Measurements from ENCODE around the gene PCTP.

The PCTP gene

DNA sequence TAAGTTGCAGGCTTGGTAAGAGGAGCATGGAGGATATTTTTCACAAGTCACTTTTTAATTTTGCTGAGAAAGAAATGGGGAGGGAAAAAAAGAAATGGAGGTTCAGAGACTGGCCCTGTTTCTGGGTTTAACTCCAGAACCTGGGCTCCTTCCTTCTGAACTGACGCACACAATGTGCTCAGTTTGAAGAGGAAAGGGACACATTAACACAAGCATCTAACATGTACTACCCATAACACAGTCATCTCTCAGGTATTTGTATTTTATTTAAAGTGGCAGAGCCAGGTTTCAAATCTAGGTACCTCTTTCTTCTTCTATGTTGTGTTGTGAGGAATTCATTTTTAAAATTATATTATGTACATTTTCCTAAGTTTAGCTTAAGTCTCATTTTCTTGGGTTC is 22.9 kb upstream of the PCTP start:
- no peak for DNase-seq

DNA sequence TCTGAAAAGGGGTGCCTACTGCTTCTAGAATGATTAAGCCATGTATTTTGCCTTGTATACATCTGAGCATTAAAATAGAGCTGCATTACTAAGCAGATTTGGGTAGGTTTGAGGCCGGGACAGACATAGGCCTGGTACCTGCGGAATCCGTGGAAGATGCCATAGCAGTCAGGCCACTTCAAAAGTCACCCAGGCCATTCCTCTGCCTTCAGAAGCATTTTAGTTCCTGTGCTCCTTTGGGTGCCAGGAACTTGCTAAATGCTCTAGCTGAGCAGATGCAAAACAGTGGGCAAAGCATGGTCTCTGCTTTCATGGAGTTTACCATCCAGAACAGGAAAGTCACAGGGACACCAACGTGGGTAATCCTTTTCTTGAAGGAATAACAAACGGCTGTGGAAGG is 22.5 kb upstream of the PCTP start:
- DNase-seq = no peak

DNA sequence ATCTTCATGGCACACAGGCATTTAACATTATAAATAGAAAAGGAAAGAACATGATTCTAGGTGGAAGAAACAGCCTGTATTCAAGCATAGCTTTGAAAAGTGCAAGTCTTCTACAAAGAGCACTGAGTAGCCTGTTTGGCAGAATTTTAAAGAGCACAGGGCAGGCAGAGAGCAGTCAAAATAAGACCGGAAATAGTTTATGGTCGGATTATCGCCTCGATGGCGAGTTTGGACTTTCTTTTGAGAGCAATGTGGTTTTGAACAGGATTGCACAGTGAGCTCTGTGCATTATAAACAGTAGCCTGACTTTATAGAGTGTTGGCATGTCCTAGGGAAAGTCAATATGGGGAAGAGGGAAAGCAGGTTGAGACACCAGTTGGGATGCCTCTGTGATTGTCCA is 22.0 kb upstream of the PCTP start:
- no peak for DNase-seq

DNA sequence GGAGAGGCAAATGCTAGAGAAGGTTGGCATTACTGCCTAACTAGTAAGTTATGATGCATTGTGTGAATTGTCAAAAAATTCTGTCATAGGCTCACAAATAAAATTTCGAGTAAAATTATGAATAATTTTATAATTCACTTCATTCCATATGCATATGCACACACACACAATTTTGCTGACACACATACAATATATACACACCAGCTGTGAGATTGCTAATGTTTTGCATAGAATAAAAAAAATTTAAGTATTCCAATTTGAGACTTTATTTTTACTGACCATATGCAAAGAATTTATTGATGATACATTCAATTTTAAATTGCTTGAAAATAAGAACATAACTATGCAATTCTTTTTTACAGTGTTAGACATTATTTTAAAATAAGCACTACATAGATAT is 21.4 kb upstream of the PCTP start:
- DNase-seq = no peak

DNA sequence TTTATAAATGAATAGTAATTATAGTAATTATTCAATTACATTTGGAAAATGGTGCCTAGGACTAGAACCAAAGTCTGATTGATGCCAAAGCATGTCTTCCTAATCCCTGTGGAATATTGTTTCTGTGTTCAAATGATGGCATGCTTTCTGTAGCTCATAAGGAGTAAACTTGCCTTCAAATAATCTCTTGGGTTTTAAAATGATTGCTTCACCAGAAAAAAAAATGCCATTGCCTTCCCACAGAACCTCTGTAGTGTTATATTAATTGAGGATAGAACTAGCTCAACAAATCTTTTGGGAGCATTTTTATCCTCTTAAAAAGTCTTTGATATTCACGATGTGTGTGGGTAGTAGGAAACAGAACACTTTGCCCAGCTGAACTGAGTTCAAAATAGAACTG is 20.5 kb upstream of the PCTP start:
- no peak for DNase-seq

DNA sequence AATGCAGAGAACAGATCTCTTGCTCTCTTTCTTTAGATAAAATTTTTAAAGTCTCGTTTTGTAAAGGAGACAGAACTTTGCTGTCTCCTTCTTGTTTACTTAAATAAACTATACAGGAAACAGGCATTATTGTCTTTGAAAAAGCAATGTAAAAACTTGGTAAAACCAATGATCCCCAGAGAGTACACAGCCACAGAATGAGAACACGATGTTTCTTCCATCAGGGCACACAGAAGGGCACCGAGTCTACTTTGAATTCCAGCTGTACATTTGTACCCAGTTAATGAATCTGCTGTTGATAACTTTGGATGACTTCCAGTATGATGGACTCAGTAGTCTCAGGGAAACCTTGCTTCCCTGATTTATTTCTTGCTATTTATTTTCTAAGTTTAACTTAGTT is 20.0 kb upstream of the PCTP start:
- no peak for DNase-seq

DNA sequence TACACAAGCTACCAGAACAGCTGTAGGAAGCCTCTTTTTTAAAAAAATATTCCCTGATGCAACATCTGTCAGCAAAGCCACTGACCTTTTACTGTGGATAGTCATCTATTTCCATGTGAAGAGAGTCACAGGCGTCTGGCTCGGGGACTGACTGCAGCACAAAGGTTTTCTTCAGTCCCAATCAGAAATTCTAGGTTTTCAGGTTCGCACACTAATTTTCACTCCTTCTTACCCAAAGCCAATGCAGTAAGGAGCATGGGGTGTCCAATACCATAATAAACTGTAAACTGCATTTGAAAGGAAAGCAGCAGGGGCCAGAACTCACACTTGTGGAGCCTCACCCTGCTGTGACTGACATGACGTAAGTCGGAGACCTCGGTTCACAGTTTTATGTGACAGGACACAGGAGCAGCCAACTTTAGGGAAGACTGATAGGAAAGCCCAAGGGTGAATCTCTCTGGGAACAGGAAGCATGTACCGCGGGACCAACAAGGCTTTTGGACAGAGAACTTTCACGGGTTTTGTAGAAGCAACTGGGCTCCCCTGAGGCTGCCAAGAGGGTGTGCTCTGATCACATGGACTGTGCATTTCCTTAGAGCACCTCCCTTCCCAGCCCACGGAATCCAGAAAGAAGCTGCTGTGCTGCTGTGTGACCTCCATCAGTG is 19.1 kb upstream of the PCTP start:
- DNase-seq = no peak

DNA sequence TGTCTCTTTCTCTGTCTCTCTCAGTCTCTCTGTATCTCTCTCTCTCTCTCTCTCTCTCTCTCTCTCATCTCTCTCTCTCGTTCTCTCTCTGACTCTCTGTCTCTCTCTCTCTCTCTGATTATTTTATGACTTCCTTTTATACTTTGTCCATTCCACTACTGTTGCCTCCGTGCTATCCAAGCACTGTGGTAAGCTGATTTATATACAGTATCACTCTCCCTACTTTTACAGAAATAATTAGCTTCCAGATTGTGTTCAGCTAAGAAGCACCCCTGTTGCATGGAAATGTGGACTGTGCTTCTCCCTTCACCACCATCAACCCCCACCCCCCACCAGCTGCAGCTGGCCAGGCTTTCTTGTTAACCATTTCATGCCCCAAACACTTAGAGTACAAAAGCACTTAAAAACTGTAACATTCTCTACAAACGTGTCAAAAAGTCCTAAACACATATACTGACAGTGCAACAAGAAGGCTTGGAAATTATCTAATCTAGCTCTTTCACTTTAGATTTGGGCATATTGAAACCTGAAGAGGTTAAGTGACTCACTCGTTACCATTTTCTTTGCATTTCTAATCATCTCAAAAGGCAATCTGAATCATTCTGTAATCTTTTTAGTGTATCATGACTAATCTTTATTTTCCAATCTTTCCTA is 16.6 kb upstream of the PCTP start:
- no peak for DNase-seq

DNA sequence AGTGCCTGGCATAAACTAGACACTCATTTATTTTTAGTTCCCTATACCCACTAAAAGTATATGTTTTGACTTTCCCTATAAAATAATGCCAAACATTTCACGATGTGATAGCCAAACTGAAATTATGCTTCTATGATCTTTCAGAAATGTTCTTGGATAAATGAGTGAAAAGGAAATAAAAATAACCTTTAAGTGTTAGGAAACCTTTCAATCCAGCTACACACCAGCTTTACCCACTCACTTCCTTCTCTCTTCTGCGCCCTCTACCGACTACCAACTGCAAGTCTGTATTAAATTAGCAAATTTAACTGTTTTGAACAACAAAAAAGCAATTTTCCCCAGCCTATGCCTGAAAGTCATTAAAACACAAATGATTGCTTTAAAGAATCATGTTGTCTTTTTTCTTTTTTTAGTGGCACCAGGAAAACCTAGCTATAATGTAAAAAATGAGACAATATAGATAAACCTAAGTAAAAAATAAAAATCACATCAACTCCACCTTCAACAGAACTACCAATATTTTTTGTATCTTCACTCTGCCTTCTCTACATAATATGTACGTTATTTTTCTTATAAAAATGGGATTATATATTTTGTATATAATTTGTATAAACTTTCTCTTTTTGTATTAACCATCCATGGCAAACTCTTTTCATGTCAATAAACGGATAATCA is 15.0 kb upstream of the PCTP start:
- peak; percentile 3 for DNase-seq

DNA sequence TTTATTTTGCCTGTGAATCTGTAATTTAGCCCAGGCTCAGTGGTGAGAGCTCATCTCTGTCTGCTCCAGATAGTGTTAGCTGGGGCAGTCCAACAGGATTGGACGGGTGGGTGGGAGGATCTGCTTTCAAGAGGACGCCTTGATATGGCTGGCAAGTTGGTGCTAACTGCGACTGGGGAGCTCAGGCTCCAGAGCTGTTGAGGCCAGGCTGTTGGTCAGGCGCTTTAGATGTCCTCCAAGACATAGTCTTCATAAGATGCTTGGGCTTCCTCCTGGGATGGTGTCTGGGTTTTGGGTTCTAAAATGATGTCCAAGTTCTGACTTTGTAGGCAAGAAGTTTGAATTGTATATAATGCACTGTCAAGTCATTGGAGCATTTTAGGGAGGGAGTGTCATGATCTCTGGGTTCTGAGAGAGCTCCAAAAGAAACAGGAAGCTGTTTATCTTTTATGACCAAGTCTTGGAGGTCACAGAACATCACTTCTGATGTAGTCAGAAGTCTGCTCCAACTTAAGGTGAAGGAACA is 12.8 kb upstream of the PCTP start:
- no peak for DNase-seq

DNA sequence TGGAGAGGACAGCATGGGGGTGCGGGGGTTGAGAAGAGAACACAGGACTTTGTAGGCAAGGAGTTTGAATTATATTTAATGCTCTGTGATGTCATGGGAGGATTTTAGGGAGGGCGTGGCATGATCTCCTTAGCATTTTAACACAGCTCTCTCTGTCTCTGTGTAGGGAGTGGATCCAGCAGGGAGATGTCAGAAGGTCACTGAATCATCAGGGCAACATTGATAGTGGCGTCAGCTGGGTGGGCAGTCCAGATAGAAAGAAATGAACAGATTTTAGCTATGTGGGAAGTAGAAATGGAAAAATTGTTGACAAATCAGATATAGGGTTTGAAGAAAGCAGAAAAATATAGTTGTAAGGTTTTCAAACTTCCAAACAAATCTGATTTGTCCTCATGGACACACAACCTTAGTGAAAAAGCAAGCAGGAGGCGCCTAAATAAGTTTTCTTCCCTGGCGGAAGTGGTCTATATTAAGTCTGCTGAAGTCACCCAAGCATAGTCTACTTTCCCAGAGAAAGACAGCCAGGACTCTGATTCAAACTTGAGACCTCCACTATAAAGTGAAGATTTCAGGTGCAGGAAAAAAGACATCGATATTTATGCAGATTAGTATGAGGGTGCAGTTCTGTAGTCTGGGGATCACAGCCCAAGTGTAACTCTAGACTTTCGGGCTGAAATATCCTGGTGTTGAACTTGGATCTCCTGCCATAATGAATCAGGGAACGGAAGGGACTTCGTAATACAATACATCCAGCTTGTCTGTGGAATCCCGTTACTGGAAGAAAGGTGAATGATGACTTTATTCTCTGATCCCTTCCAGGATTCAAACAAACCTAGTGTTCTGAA is 10.1 kb upstream of the PCTP start:
- no peak for DNase-seq

DNA sequence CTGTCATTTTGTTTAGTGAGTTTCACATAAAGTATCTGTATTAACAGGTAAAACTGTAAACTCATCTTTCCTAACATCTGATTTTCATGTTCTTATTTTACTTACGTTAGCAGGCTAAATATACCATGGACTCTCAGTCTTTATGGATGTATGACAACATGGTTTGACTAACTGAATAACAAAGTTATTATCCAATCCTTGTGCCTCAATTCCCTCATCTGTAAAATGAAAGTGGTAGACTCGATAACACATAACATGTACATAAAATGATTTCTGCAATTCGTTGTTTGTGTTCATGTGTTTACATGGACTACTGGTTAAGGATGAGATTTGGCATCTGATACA is 9.5 kb upstream of the PCTP start:
- DNase-seq = no peak

DNA sequence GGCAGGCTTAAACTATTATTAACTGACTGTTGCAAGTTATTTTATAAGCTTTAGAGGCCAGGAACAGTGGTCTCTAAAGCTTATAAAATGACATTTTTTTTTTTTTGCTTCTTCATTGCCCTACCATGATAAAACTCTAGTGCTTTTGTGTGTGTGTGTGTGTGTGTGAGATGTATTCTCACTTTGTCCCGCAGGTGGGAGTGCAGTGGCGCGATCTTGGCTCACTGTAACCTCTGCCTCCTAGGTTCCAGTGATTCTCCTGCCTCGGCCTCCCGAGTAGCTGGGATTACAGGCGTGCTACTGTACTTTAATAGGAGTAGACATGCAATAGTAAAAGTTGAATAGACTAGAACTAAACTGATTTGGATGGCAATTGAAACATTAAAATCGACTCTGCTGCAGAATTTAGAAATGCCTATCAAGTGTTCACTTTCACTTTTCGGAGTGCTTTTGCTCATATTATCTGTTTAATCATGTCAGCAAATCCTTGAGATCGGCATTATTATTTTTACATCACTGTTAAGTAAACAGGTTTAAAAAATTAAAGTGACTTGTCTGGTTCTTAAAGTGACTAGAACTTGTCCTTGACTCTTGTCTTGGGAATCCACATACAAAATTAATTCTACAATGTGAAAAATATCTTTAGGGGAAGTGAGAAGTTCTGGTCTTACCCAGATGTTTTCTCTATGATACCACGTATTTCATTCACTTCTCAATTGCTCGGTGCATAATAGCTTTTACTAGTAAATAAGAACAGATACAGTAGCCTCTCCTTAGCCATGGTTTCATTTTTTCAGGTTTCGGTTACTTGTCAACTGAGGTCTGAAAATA is 8.4 kb upstream of the PCTP start:
- no peak for DNase-seq

DNA sequence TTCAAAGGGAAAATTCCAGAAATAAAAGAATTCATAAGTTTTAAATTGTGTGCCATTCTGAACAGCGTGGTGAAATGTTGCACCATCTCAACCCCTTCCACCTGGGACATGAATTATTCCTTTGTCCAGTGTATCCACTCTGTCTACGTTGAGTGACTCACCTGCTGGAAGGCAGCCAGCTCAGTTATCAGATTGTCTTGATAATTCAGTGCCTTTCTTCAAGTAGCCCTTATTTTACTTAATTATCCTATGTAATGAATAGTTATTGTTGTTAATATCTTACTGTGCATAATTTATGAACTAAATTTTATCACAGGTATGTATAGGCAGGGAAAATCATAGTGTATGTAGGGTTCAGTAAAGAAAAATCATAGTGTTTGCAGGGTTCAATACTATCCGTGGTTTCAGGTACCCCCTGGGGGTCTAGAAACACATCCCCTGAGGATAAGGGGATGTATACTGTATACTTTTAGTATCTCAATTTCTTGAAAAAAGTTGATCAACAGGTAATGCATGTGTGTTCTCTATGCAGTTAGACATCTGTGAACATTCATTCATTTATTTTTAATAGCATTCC is 7.7 kb upstream of the PCTP start:
- DNase-seq = peak; percentile 46

DNA sequence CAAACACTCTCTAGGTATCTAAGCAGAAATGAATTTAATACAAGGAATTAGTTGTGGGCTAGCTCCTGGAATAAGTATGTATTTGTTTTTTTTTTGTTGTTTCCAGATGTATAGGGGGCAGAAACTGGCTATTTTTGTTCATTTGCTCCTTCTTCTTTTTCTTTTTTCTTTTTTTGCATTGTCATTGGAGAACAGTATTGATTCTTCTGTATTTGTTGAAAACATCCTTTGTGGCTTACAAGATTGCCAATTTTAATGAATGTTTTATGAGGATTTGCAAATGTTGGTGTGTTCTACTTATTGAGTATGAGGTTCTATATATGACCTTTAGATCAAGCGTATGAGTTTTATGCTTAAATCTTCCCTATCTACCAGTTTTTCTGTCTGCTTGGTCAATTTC is 5.6 kb upstream of the PCTP start:
- no peak for DNase-seq

DNA sequence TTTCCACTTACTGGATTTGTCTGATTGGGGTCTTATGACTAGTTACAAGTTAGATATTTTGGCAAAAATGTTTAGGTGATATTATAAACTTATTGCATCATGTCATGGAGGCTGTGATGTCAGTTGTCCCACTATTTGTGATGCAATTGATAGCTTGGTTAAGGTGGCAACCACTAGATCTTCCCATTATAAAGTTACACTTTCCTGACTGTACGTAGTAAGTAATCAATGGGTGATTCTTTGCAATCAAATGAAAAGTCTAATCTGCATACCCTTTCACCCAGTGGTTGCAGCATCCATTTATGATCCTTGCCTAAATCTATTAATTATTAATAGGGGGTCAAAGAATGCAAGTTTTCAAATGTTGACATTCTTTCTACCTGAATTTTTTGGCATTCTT is 4.4 kb upstream of the PCTP start:
- no peak for DNase-seq

DNA sequence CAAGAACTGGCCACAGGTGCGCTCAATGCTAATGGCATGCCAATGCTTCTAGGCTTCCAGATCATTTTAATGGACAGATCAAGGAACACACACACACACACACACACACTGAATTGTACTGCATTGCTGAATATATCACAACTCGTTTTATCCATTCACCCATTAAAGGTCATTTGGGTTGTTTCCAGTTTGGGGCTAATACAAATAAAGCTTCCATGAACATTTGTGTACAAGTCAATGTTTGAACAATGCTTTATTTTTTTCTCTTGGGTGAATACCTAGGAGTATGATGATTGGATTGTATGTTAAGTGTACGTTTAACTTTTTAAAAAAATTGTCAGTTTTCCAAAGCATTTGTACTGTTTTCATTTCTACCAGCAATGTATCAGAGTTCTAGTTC is 3.6 kb upstream of the PCTP start:
- DNase-seq = no peak

DNA sequence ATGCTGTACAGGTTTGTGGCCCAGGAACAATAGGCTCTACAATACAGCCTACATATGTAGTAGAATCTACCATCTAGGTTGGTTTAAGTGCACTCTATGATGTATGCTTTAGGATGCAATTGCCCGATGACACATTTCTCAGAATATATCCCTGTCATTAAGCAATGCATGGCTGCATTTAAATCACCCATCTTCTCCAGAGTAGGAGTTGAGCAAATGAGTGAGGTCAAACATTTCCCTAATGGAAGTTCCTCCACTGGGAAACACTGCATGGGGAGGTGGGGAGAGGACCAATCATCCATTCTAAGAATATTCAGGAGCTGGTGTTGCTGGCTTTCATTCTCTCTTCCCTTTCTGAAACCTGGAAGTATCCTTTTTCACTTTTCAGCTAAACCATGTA is 2.0 kb upstream of the PCTP start:
- no peak for DNase-seq

DNA sequence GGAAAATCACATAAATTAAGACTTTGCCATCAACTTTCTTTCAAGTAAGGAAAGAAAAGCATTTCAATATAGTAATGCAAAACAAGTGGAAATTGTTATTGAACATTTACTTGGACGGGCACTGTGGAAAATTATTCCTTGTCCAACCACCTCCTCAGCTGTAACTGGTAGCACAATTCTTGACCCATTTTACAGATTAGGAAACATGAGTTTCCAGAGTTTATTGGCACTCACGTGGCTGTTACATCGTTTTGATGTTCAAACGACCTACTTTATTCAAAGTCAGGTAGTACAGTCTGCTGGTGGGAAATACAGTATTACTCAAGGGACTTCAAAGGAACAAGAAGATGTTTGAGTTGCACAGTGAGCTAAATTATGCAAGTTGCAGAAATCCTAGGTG is 866 bp upstream of the PCTP start:
- DNase-seq = no peak

DNA sequence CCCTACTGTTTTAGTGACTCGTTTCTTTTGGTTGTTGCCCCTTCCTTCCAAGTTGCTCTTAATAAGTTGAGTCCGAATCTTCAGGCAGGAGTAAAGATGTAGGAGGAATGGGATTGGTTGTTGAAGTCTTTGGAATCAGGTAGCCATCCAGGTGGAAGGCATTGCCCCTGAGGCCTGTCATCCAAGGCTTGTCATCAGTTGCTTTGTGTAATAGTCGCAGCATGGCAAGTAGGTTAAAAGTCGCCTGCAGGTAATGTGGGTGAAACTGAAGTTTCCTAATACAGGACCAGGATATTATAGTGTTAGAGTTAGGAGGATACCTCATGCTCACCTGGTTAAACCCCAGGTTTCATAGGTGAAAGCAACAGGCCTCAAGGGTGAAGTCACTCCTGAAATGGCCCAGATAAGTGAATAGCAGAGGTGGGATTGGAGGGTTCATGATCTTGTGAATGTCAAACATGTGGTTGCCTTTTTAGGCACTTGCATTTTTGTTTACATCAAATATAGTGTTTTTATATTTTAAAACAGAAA is 934 bp downstream of the PCTP start:
- DNase-seq = no peak

DNA sequence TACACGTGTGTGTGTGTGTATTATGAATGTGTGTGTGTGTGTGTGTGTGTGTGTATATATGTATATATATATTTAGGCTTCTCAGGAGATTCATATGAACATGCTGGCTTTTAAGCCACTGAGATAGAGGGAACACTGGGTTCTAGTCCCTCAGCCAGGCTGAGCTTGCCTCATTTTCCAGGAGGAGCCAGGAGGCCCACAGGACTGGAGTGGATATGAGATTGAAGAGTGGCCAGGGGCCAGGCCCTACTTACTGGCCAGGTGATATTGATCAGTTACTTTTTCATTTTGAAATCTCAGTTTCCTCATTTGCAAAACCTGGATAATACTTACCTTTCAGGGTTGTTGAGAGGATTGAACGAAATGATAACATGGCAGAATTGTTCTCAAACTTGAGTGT is 5.8 kb downstream of the PCTP start:
- DNase-seq = no peak

DNA sequence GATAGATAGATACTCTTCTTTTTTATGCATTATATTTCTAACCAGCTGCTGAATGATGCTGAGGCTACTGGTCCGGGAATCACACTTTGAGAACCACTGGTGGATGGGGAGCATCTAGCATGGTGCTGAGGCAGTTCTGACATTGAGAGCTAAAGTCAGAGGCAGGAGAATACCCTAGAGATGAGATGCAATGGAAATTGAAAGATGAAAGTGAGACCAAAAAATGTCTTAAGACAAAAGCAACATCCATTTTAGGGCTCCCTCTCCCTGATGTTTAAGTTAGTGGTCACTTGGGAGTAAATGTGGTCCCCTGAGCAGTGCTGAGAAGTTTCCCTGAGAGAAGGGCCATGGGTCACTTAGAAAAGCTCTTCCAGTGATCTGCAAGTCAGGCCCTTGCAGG is 6.8 kb downstream of the PCTP start:
- no peak for DNase-seq

Data from COR-L47 (cell line).